RWPE2 (cell line): ENCODE data around the gene RGL4.

Source experiments
- ATAC-seq: fragments of 200-7000 bp; cut with Tn5 transposase; 3 replicates; pipeline ENCODE4 v1.9.1; 2021; ENCODE audit warnings: low read depth
- DNase-seq: peaks from one replicate; pipeline ENCODE4 v3.0.0-alpha.2; 2020; ENCODE audit warnings: low spot score
- H3K27ac ChIP-seq: fragments of 450-650 bp; 2 replicates; pipeline ENCODE4 v1.5.1; 2017; ENCODE audit warnings: mild to moderate bottlenecking; ENCODE audit not compliant: poor library complexity, severe bottlenecking
- H3K27me3 ChIP-seq: fragments of 250-450 bp; sonication (Bioruptor Pico); 2 replicates; pipeline ENCODE4 v1.5.1; 2021; ENCODE audit warnings: mild to moderate bottlenecking, moderate library complexity; ENCODE audit not compliant: insufficient read depth, poor library complexity, severe bottlenecking
- H3K36me3 ChIP-seq: fragments of 250-450 bp; sonication (Bioruptor Pico); 2 replicates; pipeline ENCODE4 v1.5.1; 2020; ENCODE audit warnings: low read depth, mild to moderate bottlenecking, moderate library complexity
- H3K4me1 ChIP-seq: fragments of 250-450 bp; sonication (Bioruptor Pico); 2 replicates; pipeline ENCODE4 v1.5.1; 2021; ENCODE audit warnings: mild to moderate bottlenecking, moderate library complexity; ENCODE audit not compliant: insufficient read depth, poor library complexity, severe bottlenecking
- H3K4me3 ChIP-seq: fragments of 250-450 bp; sonication (Bioruptor Pico); 2 replicates; pipeline ENCODE4 v1.5.1; 2021; ENCODE audit warnings: mild to moderate bottlenecking, moderate library complexity; ENCODE audit not compliant: severe bottlenecking
- H3K9me3 ChIP-seq: fragments of 250-450 bp; sonication (Bioruptor Pico); 2 replicates; pipeline ENCODE4 v1.5.1; 2021; ENCODE audit warnings: mild to moderate bottlenecking, moderate library complexity; ENCODE audit not compliant: severe bottlenecking
- TF ChIP-seq, protein P1 (sequence below): fragments of 450-650 bp; IDR thresholded peaks from one replicate; pipeline ENCODE4 v1.5.1; 2017; ENCODE audit warnings: mild to moderate bottlenecking, moderate library complexity; ENCODE audit not compliant: poor library complexity, severe bottlenecking

RGL4 gene

DNA sequence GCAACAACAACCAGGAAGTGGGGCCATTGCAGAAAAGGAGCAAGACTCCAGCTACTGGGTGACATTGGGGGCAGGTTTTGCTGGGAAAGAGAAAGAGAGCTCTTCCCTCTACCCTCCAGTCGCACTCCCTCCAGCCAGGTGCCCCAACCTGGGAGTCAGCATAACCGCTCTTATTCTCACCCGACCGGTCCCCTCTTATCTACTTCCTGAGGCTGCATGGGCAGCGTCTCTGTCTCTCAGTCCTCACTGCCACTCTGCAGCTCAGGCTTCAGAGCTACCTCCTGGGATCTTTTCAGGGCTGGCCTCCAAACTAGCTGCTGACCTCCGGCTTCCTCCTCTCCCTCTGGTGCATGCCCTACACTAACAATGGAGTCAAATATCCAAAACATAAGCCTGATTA lies 55.0 kb downstream of the RGL4 start:
- ATAC-seq (no peak), DNase-seq (no peak)
- H3K36me3 ChIP-seq: 0 out of 2 replicates have a peak, but pooled peaks cover 5% of the 10 kb centered on the region
- H3K27ac ChIP-seq: no peak overlapping the region
- H3K27me3 ChIP-seq: no peaks in the 10 kb centered on the region
- H3K4me1 ChIP-seq: peaks cover 5% of the 10 kb centered on the region
- no peaks in the 10 kb centered on the region for H3K9me3 ChIP-seq
- H3K4me3 ChIP-seq: no peak overlapping the region
- TF ChIP-seq, protein P1, sequence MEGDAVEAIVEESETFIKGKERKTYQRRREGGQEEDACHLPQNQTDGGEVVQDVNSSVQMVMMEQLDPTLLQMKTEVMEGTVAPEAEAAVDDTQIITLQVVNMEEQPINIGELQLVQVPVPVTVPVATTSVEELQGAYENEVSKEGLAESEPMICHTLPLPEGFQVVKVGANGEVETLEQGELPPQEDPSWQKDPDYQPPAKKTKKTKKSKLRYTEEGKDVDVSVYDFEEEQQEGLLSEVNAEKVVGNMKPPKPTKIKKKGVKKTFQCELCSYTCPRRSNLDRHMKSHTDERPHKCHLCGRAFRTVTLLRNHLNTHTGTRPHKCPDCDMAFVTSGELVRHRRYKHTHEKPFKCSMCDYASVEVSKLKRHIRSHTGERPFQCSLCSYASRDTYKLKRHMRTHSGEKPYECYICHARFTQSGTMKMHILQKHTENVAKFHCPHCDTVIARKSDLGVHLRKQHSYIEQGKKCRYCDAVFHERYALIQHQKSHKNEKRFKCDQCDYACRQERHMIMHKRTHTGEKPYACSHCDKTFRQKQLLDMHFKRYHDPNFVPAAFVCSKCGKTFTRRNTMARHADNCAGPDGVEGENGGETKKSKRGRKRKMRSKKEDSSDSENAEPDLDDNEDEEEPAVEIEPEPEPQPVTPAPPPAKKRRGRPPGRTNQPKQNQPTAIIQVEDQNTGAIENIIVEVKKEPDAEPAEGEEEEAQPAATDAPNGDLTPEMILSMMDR: no peak
